Measurements from ENCODE around the gene TMEM42.

Gene TMEM42

GRCh38 chr3:44894485-44894884 lies 32.8 kb downstream of the TMEM42 start:
- Histone ChIP-seq H3K9me2 (replicated peaks; ENCODE audit: control insufficient read depth, low read length) (no peaks in the 10 kb centered on the region), H3K4me1 (ENCODE audit: control insufficient read depth, low read length) (peaks cover 4% of the 10 kb centered on the region; the same call in 1 of the 2 replicates), H3K79me2 (ENCODE audit: control insufficient read depth, low read length) (no peaks in the 10 kb centered on the region), H3K4me3 (ENCODE audit: low read length) (no peak overlapping the region), H3F3A (ENCODE audit: control insufficient read depth, insufficient read depth) (no peaks in the 10 kb centered on the region), H3K27me3 (ENCODE audit: control insufficient read depth, low read length) (no peaks in the 10 kb centered on the region), H3K27ac (ENCODE audit: low read depth, low read length) (no peak overlapping the region), H3K4me2 (ENCODE audit: low read length) (no peak overlapping the region), H4K20me1 (ENCODE audit: control insufficient read depth, insufficient read depth, low read depth, low read length) (no peaks in the 10 kb centered on the region), H3K9me3 (ENCODE audit: control insufficient read depth, insufficient read depth, low read length) (no peaks in the 10 kb centered on the region), H3K36me3 (ENCODE audit: control insufficient read depth, low read length) (no peaks in the 10 kb centered on the region)
- TF ChIP-seq EZH2phosphoT487 (IDR thresholded peaks at IDR 0.05; ENCODE audit: borderline replicate concordance, low read length) (no peak), CTCF (IDR thresholded peaks at IDR 0.05; ENCODE audit: low read depth, low read length, poor library complexity, severe bottlenecking) (no peak)

- no peak overlapping the region for H3K4me2 ChIP-seq (ENCODE audit: low read length)
- no peaks in the 10 kb centered on the region for H3K9me3 ChIP-seq (ENCODE audit: control insufficient read depth, insufficient read depth, low read length)
- no peaks in the 10 kb centered on the region for H3K9me2 ChIP-seq (replicated peaks; ENCODE audit: control insufficient read depth, low read length)
- no peak overlapping the region for H3K27ac ChIP-seq (ENCODE audit: low read depth, low read length)
- no peaks in the 10 kb centered on the region for H3K79me2 ChIP-seq (ENCODE audit: control insufficient read depth, low read length)
- no peaks in the 10 kb centered on the region for H3F3A ChIP-seq (ENCODE audit: control insufficient read depth, insufficient read depth)
- H3K27me3 ChIP-seq (ENCODE audit: control insufficient read depth, low read length): no peaks in the 10 kb centered on the region
- H3K4me1 ChIP-seq (ENCODE audit: control insufficient read depth, low read length): peaks cover 4% of the 10 kb centered on the region; the same call in 1 of the 2 replicates
- H3K36me3 ChIP-seq (ENCODE audit: control insufficient read depth, low read length): no peaks in the 10 kb centered on the region
- TF ChIP-seq CTCF (IDR thresholded peaks at IDR 0.05; ENCODE audit: low read depth, low read length, poor library complexity, severe bottlenecking): no peak
- no peak for TF ChIP-seq EZH2phosphoT487 (IDR thresholded peaks at IDR 0.05; ENCODE audit: borderline replicate concordance, low read length)
- no peaks in the 10 kb centered on the region for H4K20me1 ChIP-seq (ENCODE audit: control insufficient read depth, insufficient read depth, low read depth, low read length)
- no peak overlapping the region for H3K4me3 ChIP-seq (ENCODE audit: low read length)
Observed at GRCh38 chr3:44896440-44896839, 34.7 kb downstream of the TMEM42 start.

GRCh38 chr3:44899683-44900367 lies 38.1 kb downstream of the TMEM42 start:
- H3K9me3 ChIP-seq (ENCODE audit: control insufficient read depth, insufficient read depth, low read length): no peaks in the 10 kb centered on the region
- no peaks in the 10 kb centered on the region for H3K36me3 ChIP-seq (ENCODE audit: control insufficient read depth, low read length)
- H3K27ac ChIP-seq (ENCODE audit: low read depth, low read length): no peak overlapping the region
- no peaks in the 10 kb centered on the region for H3K9me2 ChIP-seq (replicated peaks; ENCODE audit: control insufficient read depth, low read length)
- no peak overlapping the region for H3K4me2 ChIP-seq (ENCODE audit: low read length)
- H3K4me1 ChIP-seq (ENCODE audit: control insufficient read depth, low read length): peaks cover 4% of the 10 kb centered on the region; the same call in 1 of the 2 replicates
- no peaks in the 10 kb centered on the region for H3K27me3 ChIP-seq (ENCODE audit: control insufficient read depth, low read length)
- TF ChIP-seq CTCF (IDR thresholded peaks at IDR 0.05; ENCODE audit: low read depth, low read length, poor library complexity, severe bottlenecking): no peak
- H3K79me2 ChIP-seq (ENCODE audit: control insufficient read depth, low read length): no peaks in the 10 kb centered on the region
- H4K20me1 ChIP-seq (ENCODE audit: control insufficient read depth, insufficient read depth, low read depth, low read length): no peaks in the 10 kb centered on the region
- no peak overlapping the region for H3K4me3 ChIP-seq (ENCODE audit: low read length)
- no peaks in the 10 kb centered on the region for H3F3A ChIP-seq (ENCODE audit: control insufficient read depth, insufficient read depth)

Data from DOHH2 (cell line).